GM12865 (cell line): ENCODE measurements around the gene WNT11.

Source experiments
- DNase-seq: peaks from one replicate; pipeline ENCODE4 v3.0.0; 2010; ENCODE audit warnings: low read depth
- H3K4me3 ChIP-seq: 2 replicates; pipeline ENCODE4 v1.5.1; 2011; ENCODE audit warnings: mild to moderate bottlenecking, low read depth, low read length, control low read depth
- TF ChIP-seq, protein P1 (sequence below): IDR thresholded peaks from 2 replicates; pipeline ENCODE4 v1.5.1; 2011; ENCODE audit warnings: low read length, control low read depth, low read depth, inconsistent platforms; ENCODE audit not compliant: insufficient read depth; ENCODE audit errors: missing control alignments

WNT11 gene

DNA sequence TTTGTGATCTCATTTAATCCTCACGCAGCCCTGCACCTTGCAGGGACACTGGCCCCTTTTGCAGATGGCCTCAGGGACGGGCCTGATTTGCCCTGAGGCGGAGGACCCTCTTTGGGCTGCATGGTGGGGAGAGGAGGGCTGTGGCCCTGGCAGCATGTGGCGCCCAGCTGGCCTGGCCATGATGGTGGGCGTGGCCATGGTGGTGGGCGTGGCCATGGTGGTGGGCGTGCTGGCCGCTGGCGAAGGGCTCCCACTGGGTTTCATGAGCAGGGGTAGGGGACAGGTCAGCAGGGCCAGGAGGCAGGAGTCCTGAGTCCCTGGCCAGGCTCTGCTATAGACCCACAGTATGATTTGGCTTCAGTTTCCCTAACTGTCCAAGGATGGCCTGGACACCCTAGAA, 13.1 kb downstream of the WNT11 start:
- no peak for DNase-seq
- TF ChIP-seq, protein P1, sequence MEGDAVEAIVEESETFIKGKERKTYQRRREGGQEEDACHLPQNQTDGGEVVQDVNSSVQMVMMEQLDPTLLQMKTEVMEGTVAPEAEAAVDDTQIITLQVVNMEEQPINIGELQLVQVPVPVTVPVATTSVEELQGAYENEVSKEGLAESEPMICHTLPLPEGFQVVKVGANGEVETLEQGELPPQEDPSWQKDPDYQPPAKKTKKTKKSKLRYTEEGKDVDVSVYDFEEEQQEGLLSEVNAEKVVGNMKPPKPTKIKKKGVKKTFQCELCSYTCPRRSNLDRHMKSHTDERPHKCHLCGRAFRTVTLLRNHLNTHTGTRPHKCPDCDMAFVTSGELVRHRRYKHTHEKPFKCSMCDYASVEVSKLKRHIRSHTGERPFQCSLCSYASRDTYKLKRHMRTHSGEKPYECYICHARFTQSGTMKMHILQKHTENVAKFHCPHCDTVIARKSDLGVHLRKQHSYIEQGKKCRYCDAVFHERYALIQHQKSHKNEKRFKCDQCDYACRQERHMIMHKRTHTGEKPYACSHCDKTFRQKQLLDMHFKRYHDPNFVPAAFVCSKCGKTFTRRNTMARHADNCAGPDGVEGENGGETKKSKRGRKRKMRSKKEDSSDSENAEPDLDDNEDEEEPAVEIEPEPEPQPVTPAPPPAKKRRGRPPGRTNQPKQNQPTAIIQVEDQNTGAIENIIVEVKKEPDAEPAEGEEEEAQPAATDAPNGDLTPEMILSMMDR = no peak
- no peak overlapping the region for H3K4me3 ChIP-seq

DNA sequence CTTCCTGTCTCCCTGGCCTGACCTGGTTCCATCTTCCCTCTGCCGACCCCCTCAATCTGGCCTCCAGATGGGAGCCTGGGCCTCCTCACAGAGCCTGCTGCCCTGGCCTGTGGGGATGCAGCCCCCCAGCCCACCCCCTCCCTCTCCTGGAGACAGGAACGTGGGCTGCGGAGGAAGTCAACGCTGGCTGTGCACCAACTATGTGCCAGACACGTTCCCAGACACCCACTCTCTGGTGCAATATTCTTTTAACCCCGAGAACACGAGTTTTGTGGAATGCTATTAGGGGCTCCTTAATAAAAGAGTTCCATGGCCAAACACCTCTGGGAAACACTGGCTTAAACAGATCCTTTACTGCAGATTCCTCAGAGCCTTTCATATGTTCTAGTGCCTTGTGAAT, 15.9 kb downstream of the WNT11 start:
- TF ChIP-seq, protein P1 = no peak
- no peak for DNase-seq
- no peak overlapping the region for H3K4me3 ChIP-seq

DNA sequence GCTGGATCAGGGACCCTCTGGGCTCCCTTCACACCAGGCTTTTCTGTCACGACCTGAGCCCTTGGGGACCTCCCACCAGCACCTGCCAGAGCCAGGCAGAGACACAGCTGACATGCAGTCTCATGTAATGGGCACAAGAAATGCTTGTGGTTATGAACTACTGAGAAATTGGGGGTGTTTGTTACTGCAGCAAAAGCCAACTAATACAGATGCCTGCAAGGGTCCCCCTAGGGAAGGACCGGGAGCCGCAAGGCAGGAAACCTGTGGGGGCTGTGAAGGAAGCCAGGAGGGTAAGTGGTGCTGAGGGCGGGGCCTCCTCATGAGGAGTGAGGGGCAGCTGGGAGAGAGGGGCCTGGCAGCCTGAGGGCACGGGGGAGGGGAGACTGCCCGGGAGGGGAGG, 16.6 kb downstream of the WNT11 start:
- no peak for DNase-seq
- H3K4me3 ChIP-seq = no peak overlapping the region
- TF ChIP-seq, protein P1 = no peak

DNA sequence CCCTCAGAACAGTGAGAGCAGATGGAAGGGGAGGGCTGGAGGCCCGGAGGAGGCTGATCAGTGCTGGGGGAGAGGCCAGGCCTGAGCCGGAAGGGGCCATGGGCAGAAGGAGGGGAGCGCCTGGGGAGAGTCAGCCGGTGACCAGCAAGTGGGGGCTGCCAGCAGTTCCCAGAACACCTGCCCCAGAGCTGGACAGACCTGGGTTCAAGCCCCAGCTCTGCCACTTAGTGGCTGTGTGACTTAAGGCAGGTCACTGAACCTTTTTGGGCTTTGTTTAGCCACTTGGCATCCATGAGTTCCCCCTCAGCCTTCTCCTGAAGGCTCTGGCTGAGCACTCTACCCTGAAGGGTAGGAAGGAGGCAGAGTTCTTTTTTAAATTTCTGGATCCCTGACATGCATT, 17.4 kb downstream of the WNT11 start:
- no peak for DNase-seq
- no peak overlapping the region for H3K4me3 ChIP-seq
- TF ChIP-seq, protein P1 = no peak

DNA sequence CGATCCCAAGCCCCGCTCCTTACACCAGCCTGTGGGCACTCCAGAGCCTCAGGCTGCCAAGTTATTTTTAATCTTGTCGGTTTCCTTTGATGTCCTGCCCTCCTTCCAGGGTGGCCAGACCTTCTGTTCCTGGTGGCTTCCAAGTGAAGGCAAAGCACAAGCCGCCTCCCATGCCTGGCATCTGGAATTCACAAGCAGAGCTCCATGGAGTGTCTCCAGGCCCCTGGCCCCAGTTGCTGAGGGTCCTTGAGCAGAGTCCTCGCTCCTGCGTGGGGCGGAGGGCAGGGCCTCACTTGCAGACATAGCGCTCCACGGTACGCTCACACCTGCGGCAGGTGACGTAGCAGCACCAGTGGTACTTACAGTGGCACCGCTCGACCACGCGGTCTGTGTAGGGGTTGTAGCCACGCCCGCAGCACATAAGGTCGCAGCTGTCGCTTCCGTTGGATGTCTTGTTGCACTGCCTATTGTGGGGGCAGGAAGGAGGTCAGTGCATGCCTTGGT, 19.5 kb downstream of the WNT11 start:
- TF ChIP-seq, protein P1 = no peak
- H3K4me3 ChIP-seq = no peak overlapping the region
- no peak for DNase-seq

DNA sequence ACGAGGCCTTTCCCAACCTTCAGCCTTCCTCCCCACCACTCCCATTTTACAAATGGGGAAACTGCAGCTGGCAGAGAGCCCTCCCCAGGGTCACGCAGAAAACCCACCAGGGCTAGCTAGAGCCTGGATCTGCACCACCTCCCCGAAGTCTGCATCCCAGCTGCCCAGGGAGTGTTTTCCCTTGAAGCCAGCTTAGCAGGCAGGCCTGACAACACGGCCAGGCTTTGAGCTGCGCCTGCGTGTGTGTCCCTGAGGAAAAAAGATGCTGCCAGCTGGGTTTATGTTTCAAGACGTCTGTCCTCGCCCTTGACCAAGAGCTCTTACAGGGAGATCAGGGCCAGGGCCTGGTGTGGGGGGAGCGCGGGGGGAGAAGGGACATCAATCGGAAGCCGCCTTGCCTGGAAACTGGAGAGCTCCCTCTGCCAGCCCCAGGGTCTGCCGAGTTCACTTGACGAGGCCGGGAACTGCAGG, 20.3 kb downstream of the WNT11 start:
- TF ChIP-seq, protein P1 = no peak
- no peak for DNase-seq
- no peak overlapping the region for H3K4me3 ChIP-seq

DNA sequence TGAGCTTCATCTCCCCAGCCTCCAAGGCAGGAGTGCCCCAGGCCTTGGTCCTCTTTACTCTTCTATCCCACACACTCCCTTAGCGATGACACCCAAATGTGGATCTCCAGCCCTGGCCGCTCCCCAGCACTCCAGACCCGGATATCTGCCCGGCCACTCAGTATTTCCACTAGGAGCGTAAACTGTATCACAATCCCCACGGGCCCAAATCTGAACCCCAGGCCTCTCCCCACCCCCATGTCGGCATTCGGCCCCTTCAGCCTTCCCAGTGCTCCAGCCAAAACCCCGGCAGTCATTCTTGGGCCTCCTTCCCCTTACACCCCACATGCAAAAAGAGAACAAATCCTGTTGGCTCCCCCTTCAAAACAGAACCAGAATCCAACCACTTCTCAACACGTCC, 20.8 kb downstream of the WNT11 start:
- H3K4me3 ChIP-seq = no peak overlapping the region
- DNase-seq = no peak
- TF ChIP-seq, protein P1 = no peak
